GM10847 (cell line): ENCODE data around the gene VAMP5.

Source experiments
- POLR2A ChIP-seq: IDR thresholded peaks from 2 replicates; pipeline ENCODE4 v1.6.1; 2011; ENCODE audit not compliant: insufficient read length; ENCODE audit errors: extremely low read depth

Gene VAMP5

GRCh38 chr2:85584354-85584856 lies at the start of gene VAMP5:
Gene VAMP5, plus strand, starts transcription at chr2:85584431. Its CDS starts 60 bp downstream, at chr2:85584491.
- TF ChIP-seq POLR2A, result peak; percentile 46

GRCh38 chr2:85534881-85535280 lies 49.4 kb upstream of the VAMP5 start:
- TF ChIP-seq POLR2A, result no peak

- TF ChIP-seq POLR2A, result no peak
Measured at GRCh38 chr2:85536479-85536878, 47.8 kb upstream of the VAMP5 start.

GRCh38 chr2:85537600-85538506 lies 46.4 kb upstream of the VAMP5 start:
- no peak for TF ChIP-seq POLR2A

DNA sequence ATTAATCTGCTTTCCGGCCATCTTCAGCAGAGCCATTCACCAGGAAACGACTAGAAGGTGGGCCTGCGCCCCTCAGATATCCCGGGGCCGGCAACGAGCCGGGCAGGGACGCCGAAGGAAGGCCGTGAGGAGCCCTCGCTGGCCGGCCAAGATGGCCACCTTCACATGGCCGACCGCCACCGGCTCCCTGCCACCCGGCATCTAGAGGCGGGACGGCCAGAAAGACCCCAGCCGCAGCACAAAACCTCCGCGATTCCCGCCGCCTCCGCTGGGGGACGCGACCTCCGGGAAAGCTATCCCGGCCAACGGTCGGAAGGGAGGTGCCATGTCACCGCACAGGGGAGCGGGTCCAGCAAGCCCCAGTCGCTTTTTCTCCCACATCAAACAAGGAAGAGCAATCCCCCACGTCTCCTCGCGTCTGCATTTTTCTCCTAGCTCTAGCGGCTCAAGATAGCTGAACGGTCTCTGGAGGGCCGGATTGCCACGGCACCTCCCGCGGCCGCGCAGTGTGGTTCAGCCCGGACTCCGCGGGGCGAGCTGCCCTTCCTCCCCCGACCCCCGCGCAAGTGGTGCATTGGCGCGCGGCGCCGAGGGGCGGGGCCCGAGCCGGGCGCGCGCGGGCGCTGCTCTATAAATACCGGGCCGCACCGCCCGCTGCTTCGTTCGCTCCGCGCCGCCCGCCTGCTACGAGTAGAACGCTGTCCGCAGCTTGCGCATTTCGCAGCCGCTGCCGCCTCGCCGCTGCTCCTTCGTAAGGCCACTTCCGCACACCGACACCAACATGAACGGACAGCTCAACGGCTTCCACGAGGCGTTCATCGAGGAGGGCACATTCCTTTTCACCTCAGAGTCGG lies 45.5 kb upstream of the VAMP5 start, which contains the start of gene MAT2A:
TSS of gene MAT2A (plus strand) at position 662 of the 854 bp plus-strand sequence. CDS start at position 782, 120 bp downstream.
- peak; percentile 100 for TF ChIP-seq POLR2A

GRCh38 chr2:85539361-85540132 lies 44.7 kb upstream of the VAMP5 start:
- no peak for TF ChIP-seq POLR2A

- no peak for TF ChIP-seq POLR2A
Measured at GRCh38 chr2:85540133-85540648, 44.0 kb upstream of the VAMP5 start.

- no peak for TF ChIP-seq POLR2A
Measured at GRCh38 chr2:85541262-85541661, 43.0 kb upstream of the VAMP5 start.

GRCh38 chr2:85541753-85542457 lies 42.3 kb upstream of the VAMP5 start:
- TF ChIP-seq POLR2A, result no peak

DNA sequence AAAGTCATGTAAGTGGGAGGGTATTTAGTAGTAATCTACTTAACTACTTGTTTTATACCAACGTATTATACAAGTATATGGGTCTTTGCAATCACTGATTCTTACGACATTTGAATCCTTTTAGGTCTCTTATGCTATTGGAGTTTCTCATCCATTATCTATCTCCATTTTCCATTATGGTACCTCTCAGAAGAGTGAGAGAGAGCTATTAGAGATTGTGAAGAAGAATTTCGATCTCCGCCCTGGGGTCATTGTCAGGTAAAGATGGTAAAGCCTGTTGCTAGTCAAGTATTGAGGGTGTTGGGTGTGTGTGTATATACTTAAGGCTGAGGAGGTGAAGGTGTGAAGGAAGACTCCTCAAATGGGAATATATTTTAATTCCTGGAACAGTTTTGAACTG lies 41.5 kb upstream of the VAMP5 start:
- no peak for TF ChIP-seq POLR2A

- TF ChIP-seq POLR2A, result no peak
Measured at GRCh38 chr2:85545780-85546240, 38.4 kb upstream of the VAMP5 start.

GRCh38 chr2:85547089-85547858 lies 37.0 kb upstream of the VAMP5 start:
- TF ChIP-seq POLR2A, result no peak

DNA sequence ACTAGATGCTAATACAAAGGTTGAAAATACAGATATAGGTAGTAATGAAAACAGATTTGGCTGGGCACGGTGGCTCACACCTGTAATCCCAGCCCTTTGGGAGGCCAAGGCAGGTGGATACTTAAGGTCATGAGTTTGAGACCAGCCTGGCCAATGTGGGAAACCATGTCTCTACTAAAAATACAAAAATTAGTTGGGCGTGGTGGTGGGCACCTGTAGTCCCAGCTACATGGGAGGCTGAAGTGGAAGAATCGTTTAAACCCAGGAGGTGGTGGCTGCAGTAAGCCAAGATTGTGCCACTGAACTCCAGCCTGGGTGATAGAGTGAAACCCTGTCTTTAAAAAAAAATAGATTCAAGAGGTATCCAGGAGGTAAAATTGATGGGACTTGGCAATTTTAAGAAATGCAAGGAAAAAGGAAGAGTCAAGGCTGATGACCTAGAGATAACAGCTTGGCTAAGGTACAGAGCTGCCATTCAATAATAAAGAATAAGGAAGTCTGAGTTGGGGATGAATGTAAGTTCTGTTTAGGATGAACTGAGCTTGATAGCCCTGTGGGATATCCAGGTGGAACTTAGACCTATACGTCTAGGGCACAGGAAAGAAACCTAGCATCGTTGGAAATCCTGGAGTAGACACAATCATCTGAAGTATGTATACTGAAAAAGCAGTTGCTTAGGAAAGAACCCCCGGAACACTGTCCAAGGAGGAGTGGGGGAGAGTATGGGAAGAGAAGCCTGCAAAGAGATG lies 36.2 kb upstream of the VAMP5 start:
- no peak for TF ChIP-seq POLR2A

GRCh38 chr2:85548608-85548900 lies 35.7 kb upstream of the VAMP5 start:
- no peak for TF ChIP-seq POLR2A
